GM12875 (cell line): ENCODE data around the gene KCNH2.

Experiments used
- H3K4me3 ChIP-seq: one replicate; pipeline ENCODE4 v1.5.1; 2011; ENCODE audit warnings: low read depth, low read length, control low read depth
- TF ChIP-seq, protein P1 (sequence below): IDR thresholded peaks from 2 replicates; pipeline ENCODE4 v1.5.1; 2011; ENCODE audit warnings: low read depth, mild to moderate bottlenecking, control low read depth, inconsistent platforms, low read length, moderate library complexity, borderline replicate concordance; ENCODE audit not compliant: insufficient read depth

KCNH2 gene

DNA sequence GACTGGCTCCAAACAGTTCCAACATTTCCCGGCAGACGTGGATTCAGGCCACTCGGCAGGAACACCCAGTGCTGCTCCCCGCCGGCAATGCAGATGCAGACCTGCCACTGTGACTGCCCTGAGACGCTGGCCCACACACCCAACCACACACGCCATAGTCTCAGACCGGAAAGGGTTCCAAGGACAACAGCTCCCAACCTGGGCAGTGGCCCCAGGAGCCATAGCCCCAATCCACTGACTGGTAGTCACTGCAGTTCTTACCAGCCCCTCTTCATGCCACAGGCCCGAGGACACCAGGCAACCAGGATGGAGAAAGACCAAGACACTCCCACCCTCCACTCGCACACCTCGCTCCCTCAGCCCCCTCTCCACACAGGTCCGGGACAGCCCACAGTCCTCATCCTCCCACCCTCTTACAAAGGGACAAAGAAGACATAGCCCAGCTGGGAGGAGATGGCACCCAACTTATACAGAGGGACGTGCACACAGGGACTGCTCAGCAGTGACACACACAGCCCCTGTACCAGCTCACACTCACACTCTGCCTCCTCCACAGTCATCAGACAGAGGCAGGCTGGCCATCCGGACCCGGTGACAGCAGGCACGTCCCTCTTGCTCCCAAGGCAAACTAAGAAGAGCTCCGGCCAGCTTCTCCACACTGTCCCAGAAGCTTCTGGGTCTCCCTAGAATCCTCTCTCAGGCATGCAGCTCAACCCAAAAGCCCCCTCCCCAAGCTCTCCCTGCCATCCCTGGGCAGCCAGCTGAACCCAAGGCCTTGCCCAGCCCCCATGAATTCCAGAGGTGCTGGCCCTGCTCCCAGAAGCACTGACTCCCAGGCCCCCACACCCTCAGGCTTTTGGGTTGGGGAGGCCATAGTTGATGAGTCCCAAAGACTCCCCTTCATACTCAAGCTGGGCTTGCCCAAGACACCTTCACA, 24.8 kb downstream of the KCNH2 start:
- H3K4me3 ChIP-seq, result no peak overlapping the region
- TF ChIP-seq, protein P1, sequence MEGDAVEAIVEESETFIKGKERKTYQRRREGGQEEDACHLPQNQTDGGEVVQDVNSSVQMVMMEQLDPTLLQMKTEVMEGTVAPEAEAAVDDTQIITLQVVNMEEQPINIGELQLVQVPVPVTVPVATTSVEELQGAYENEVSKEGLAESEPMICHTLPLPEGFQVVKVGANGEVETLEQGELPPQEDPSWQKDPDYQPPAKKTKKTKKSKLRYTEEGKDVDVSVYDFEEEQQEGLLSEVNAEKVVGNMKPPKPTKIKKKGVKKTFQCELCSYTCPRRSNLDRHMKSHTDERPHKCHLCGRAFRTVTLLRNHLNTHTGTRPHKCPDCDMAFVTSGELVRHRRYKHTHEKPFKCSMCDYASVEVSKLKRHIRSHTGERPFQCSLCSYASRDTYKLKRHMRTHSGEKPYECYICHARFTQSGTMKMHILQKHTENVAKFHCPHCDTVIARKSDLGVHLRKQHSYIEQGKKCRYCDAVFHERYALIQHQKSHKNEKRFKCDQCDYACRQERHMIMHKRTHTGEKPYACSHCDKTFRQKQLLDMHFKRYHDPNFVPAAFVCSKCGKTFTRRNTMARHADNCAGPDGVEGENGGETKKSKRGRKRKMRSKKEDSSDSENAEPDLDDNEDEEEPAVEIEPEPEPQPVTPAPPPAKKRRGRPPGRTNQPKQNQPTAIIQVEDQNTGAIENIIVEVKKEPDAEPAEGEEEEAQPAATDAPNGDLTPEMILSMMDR, result no peak

DNA sequence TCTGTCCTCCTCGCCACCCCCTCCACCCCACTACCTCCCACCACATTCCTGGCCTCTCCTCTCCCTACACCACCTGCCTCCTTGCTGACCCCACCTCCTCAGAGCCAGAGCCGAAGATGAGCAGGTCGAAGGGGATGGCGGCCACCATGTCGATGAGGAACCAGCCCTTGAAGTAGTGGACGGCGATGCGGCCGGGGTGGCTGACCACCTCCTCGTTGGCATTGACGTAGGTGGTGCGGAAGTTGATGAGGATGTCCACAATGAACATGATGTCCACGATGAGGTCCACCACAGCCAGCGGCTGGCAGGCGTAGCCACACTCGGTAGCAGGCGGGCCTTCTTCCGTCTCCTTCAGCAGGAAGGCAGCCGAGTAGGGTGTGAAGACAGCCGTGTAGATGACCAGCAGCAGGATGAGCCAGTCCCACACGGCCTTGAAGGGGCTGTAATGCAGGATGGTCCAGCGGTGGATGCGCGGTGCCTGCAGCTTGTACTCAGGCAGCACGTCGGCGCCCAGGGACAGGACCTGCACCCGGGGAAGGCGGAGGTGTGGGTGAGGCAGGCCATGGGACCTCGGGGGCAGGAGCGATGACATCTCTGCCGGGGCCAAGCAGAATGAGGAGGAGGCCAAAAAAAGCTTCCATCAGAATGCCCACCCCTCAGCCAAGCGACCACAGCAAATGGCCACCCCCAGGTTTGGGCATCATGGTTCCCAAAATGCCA, 25.6 kb downstream of the KCNH2 start:
- TF ChIP-seq, protein P1, result no peak

DNA sequence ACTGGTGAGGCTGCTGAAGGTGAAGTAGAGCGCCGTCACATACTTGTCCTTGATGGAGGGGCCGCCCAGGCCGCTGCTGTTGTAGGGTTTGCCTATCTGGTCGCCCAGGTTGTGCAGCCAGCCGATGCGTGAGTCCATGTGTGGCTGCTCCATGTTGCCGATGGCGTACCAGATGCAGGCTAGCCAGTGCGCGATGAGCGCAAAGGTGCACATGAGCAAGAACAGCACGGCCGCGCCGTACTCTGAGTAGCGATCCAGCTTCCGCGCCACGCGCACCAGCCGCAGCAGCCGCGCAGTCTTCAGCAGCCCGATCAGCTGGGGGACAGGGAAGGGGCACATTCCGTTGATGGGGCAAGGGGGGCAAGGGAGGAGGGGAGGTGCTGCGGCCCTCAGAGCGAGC, 26.6 kb downstream of the KCNH2 start:
- no peak overlapping the region for H3K4me3 ChIP-seq
- TF ChIP-seq, protein P1, result no peak

More for the DNA sequence above, 25.6 kb downstream of the KCNH2 start:
- no peak overlapping the region for H3K4me3 ChIP-seq

DNA sequence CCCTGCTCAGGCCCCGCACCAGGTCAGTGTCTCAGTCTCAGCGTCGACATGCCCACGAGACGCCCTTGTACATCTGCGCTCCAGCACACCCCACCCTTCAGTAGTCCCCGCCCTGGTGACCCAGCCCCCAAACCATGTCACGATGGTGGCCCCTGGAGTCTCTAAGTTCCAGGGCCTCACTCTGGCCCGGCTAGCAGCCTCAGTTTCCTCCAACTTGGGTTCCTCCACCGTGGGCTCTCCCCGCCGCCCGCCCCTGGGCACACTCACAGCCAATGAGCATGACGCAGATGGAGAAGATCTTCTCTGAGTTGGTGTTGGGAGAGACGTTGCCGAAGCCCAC, 27.0 kb downstream of the KCNH2 start:
- no peak overlapping the region for H3K4me3 ChIP-seq

DNA sequence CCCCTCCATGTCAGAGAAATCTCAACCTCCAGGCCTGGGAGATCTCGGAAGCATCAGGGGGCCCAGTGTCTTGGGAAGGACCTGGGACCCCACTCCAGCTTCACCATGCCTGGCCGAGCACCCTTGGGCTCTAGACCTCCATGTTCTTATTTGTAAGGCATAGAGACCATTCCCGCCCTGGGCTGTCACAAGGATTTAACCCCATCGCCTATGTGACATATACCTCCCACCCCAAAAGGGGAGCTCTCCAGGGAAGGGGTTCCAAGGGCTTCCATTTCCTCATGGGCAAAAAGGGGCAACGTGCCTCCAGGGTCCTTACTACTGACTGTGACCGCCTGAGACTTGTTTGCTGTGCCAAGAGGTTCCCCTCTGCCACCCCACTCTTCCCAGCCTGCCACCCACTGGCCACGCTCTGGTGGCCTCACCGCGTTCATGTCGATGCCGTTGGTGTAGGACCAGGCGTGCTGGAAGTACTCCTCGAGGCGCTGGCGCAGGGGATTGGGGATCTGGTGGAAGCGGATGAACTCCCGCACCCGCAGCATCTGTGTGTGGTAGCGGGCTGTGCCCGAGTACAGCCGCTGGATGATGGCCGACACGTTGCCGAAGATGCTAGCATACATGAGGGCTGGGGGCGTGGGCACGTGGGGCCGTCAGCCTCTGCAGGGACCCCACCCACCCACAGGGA, 27.5 kb downstream of the KCNH2 start:
- no peak overlapping the region for H3K4me3 ChIP-seq
- TF ChIP-seq, protein P1, result no peak

More for the DNA sequence above, 27.0 kb downstream of the KCNH2 start:
- TF ChIP-seq, protein P1, result no peak

DNA sequence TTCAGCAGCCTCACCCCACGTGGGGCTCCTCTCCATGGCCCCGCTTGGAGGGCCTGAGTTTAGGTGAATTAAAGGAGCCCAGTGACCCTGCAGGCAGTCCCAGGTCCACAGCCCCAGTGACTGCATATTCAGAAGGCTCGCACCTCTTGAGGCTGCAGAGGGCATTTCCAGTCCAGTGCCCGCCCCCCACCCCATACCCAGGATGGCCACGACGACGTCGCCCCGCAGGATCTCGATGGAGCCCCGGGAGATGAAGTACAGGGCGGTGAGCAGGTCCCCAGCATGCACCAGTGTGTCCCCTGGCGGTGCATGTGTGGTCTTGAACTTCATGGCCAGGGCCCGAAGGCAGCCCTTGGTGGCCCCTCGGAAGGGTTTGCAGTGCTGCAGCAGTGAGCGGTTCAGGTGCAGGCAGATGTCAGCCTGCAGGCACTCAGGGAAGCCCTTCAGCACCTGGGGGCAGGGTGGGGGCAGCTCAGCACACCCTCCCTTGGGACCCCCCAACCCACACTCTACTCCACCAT, 28.1 kb downstream of the KCNH2 start:
- TF ChIP-seq, protein P1, result no peak

More for the DNA sequence above, 28.1 kb downstream of the KCNH2 start:
- H3K4me3 ChIP-seq, result no peak overlapping the region
